NB4 (cell line): ENCODE measurements around the gene ZNF775.

Experiments used
- CTCF ChIP-seq: IDR thresholded peaks from one replicate; pipeline ENCODE4 v1.5.1; 2012; ENCODE audit warnings: low read depth, low read length
- MAX ChIP-seq: IDR thresholded peaks from 2 replicates; pipeline ENCODE4 v1.6.1; 2011; ENCODE audit warnings: low read depth, low read length
- MYC ChIP-seq: IDR thresholded peaks from 2 replicates; pipeline ENCODE4 v1.6.1; 2011; ENCODE audit warnings: low read depth, low read length
- POLR2A ChIP-seq: IDR thresholded peaks from 2 replicates; pipeline ENCODE4 v1.6.1; 2011; ENCODE audit warnings: mild to moderate bottlenecking; ENCODE audit not compliant: insufficient read length; ENCODE audit errors: extremely low read depth

- TF ChIP-seq CTCF: no peak
- TF ChIP-seq POLR2A: no peak
- TF ChIP-seq MAX: no peak
- TF ChIP-seq MYC: no peak
Observed at GRCh38 chr7:150399421-150400007, 20.4 kb downstream of the ZNF775 start.
